Peyer's patch (tissue), 4 donors: Measurements from ENCODE around the gene CDKAL1. TPM values are rescaled to one million over a fixed set of nuclear protein-coding genes. Genes with fewer than 3 reads are reported as not detected.

Experiments used
- DNase-seq, 3 donors: peaks; one replicate each; pipeline ENCODE4 v3.0.0-alpha.2; 2017 to 2019
- H3K27ac ChIP-seq, 4 donors: fragments of 200-600 bp; sonication (generic); one replicate each; pipeline ENCODE4 v1.5.1; 2016 to 2019
- H3K27me3 ChIP-seq, 2 donors: fragments of 200-600 bp; sonication (generic); one replicate each; pipeline ENCODE4 v1.5.1; 2019
- H3K36me3 ChIP-seq, 3 donors: fragments of 200-600 bp; sonication (generic); one replicate each; pipeline ENCODE4 v1.5.1; 2016 to 2019
- H3K4me1 ChIP-seq, 4 donors: fragments of 200-600 bp; sonication (generic); one replicate each; pipeline ENCODE4 v1.5.1; 2016 to 2019
- H3K4me3 ChIP-seq, 4 donors: fragments of 200-600 bp; sonication (generic); 1 replicate in 3 of 4; 2 replicates in 1 of 4; pipeline ENCODE4 v1.5.1; 2016 to 2019; ENCODE audit warnings: mild to moderate bottlenecking in 1 of 4
- H3K9me3 ChIP-seq, 4 donors: fragments of 200-600 bp; sonication (generic); one replicate each; pipeline ENCODE4 v1.5.1; 2016 to 2019; ENCODE audit warnings: mild to moderate bottlenecking in 1 of 4
- CTCF ChIP-seq, 6 experiments: fragments of 450-650 bp in 4 of 6; fragments of 200-600 bp in 2 of 6; sonication (generic) in 1 of 6; IDR thresholded peaks; one replicate each; pipeline ENCODE4 v1.5.1; 2017 to 2019; ENCODE audit warnings: antibody characterized with exemption in 6 of 6, mild to moderate bottlenecking in 3 of 6, moderate library complexity in 1 of 6
- POLR2A ChIP-seq, 2 donors: fragments of 450-650 bp; IDR thresholded peaks; one replicate each; pipeline ENCODE4 v1.5.1; 2017; ENCODE audit warnings: antibody characterized with exemption in 2 of 2, mild to moderate bottlenecking in 2 of 2, moderate library complexity in 2 of 2
- total RNA-seq, 4 donors: library from RNA; depleted of rRNA; stranded (reverse); fragments of >200 nt; gene quantifications; one replicate each; pipeline ENCODE4 v1.1.0, GENCODE V29; 2016

Gene CDKAL1
- total RNA-seq, 4 donors from 2014 or later = 10.3 to 31.4 (median 11.6) TPM

- Histone ChIP-seq H3K27ac (no peak overlapping the region), H3K9me3 (no peaks in the 10 kb centered on the region), H3K27me3 (no peaks in the 10 kb centered on the region), H3K4me3 (no peak overlapping the region), H3K36me3 (no peaks in the 10 kb centered on the region), H3K4me1 (no peaks in the 10 kb centered on the region)
- no peak for DNase-seq
- TF ChIP-seq CTCF (IDR thresholded peaks at IDR 0.05) (no peak), POLR2A (IDR thresholded peaks at IDR 0.05) (no peak)
Measured at GRCh38 chr6:21118216-21118780, 584.0 kb downstream of the CDKAL1 start.

GRCh38 chr6:21121636-21122136 is 587.4 kb downstream of the CDKAL1 start:
- no peaks in the 10 kb centered on the region for H3K27me3 ChIP-seq
- no peaks in the 10 kb centered on the region for H3K9me3 ChIP-seq
- H3K27ac ChIP-seq = no peak overlapping the region
- H3K36me3 ChIP-seq = no peaks in the 10 kb centered on the region
- TF ChIP-seq CTCF (IDR thresholded peaks at IDR 0.05) = no peak
- no peak for TF ChIP-seq POLR2A (IDR thresholded peaks at IDR 0.05)
- DNase-seq = no peak
- no peaks in the 10 kb centered on the region for H3K4me1 ChIP-seq
- no peak overlapping the region for H3K4me3 ChIP-seq

DNA sequence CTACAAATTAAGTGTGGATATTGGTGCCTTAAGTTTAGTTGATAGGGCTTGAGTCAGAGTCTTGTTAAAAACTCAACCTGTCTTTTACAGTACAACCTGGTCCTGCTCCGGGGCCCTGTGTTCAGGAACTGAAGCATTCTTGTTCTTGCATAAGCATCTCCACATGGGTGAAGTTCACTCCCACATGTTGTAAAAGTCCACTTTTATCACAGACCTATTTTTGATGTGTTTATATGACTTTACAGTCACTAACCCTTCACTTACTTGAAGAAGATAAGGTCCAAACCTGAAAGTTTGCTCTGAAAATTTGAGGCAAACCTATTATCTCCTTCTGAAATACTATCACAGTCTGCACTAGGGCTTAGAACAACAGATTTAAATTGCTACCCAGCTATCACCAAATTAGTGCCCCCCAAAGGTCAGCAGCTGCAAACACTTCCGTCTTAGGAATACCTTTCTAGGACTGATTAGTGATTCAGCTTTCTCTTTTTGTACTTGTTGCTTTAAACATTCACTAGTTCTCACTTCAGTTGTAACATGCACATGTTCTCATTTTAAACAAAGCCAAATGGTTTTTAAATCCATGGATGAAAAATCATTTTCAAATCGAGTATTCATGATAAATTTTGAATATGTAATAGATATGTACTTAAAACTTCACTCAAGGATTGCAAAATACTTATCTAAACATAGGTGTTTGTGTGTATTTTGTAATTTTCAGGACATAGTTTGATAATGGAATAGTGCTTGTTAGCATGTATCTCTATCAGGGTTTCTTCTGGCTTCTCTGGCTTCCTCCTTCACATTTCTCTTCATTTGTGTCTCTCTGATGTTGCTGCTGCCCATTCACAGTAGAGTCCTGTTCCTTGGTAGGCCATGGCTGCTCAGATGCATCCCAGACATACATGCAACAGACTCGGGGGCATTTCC is 589.5 kb downstream of the CDKAL1 start:
- no peaks in the 10 kb centered on the region for H3K4me1 ChIP-seq
- no peak overlapping the region for H3K27ac ChIP-seq
- no peak for DNase-seq

GRCh38 chr6:21128601-21129000 is 594.3 kb downstream of the CDKAL1 start:
- H3K36me3 ChIP-seq = no peaks in the 10 kb centered on the region
- H3K27me3 ChIP-seq = no peaks in the 10 kb centered on the region
- no peaks in the 10 kb centered on the region for H3K9me3 ChIP-seq
- TF ChIP-seq POLR2A (IDR thresholded peaks at IDR 0.05) (no peak), CTCF (IDR thresholded peaks at IDR 0.05) (no peak)
- DNase-seq = no peak
- H3K4me3 ChIP-seq = no peak overlapping the region
- no peak overlapping the region for H3K27ac ChIP-seq
- H3K4me1 ChIP-seq = no peaks in the 10 kb centered on the region

More for the DNA sequence above, 589.5 kb downstream of the CDKAL1 start:
- no peaks in the 10 kb centered on the region for H3K9me3 ChIP-seq
- H3K4me3 ChIP-seq = no peak overlapping the region
- no peaks in the 10 kb centered on the region for H3K27me3 ChIP-seq
- no peaks in the 10 kb centered on the region for H3K36me3 ChIP-seq
- TF ChIP-seq POLR2A (IDR thresholded peaks at IDR 0.05) = no peak
- TF ChIP-seq CTCF (IDR thresholded peaks at IDR 0.05) = no peak

- no peak overlapping the region for H3K27ac ChIP-seq
- H3K4me1 ChIP-seq = no peaks in the 10 kb centered on the region
- no peak overlapping the region for H3K4me3 ChIP-seq
- no peaks in the 10 kb centered on the region for H3K27me3 ChIP-seq
- DNase-seq = no peak
- H3K9me3 ChIP-seq = no peaks in the 10 kb centered on the region
- H3K36me3 ChIP-seq = no peaks in the 10 kb centered on the region
- no peak for TF ChIP-seq CTCF (IDR thresholded peaks at IDR 0.05)
- TF ChIP-seq POLR2A (IDR thresholded peaks at IDR 0.05) = no peak
Measured at GRCh38 chr6:21131406-21131805, 597.1 kb downstream of the CDKAL1 start.
